GM23248 (cell line): ENCODE measurements around the gene CERS5. TPM values are rescaled to one million over a fixed set of nuclear protein-coding genes. Genes with fewer than 3 reads are reported as not detected.
A peak's percentile ranks its signal among the peaks of the same experiment; 100 is the strongest.
"Not testable (repeated sequence)": the region's sequence is repeated elsewhere in the genome, so short reads cannot be mapped to it uniquely, and the experiment has no call there.

Source experiments
- DNase-seq: peaks from one replicate; pipeline ENCODE4 v3.0.0-alpha.2; 2015
- H2AFZ ChIP-seq: fragments of 200-600 bp; sonication (generic); 2 replicates; pipeline ENCODE4 v1.6.1; 2016; ENCODE audit warnings: antibody characterized with exemption
- H3F3A ChIP-seq: fragments of 200-600 bp; sonication (generic); 2 replicates; pipeline ENCODE4 v1.6.1; 2016; ENCODE audit warnings: mild to moderate bottlenecking, antibody characterized with exemption, mixed run types; ENCODE audit not compliant: insufficient read depth
- H3K27ac ChIP-seq: fragments of 200-600 bp; sonication (generic); 2 replicates; pipeline ENCODE4 v1.5.1; 2016; ENCODE audit warnings: mild to moderate bottlenecking
- H3K27me3 ChIP-seq: fragments of 200-600 bp; sonication (generic); replicated peaks from 2 replicates; pipeline ENCODE4 v1.6.1; 2016; ENCODE audit warnings: mild to moderate bottlenecking; ENCODE audit not compliant: insufficient read depth
- H3K36me3 ChIP-seq: fragments of 200-600 bp; sonication (generic); 2 replicates; pipeline ENCODE4 v1.6.1; 2016; ENCODE audit warnings: low read depth, mild to moderate bottlenecking
- H3K4me1 ChIP-seq: fragments of 200-600 bp; sonication (generic); 2 replicates; pipeline ENCODE4 v1.6.1; 2016; ENCODE audit warnings: mild to moderate bottlenecking; ENCODE audit not compliant: insufficient read depth
- H3K4me2 ChIP-seq: fragments of 200-600 bp; sonication (generic); one replicate; pipeline ENCODE4 v1.6.1; 2016; ENCODE audit warnings: mild to moderate bottlenecking; ENCODE audit not compliant: unreplicated experiment
- H3K4me3 ChIP-seq: fragments of 200-600 bp; sonication (generic); 2 replicates; pipeline ENCODE4 v1.5.1; 2016; ENCODE audit warnings: mild to moderate bottlenecking
- H3K79me2 ChIP-seq: fragments of 200-600 bp; sonication (generic); 2 replicates; pipeline ENCODE4 v1.6.1; 2016; ENCODE audit warnings: mild to moderate bottlenecking; ENCODE audit not compliant: insufficient read depth
- H3K9ac ChIP-seq: fragments of 200-600 bp; sonication (generic); 2 replicates; pipeline ENCODE4 v1.6.1; 2016; ENCODE audit warnings: mild to moderate bottlenecking
- H3K9me2 ChIP-seq: fragments of 200-600 bp; sonication (generic); 2 replicates; pipeline ENCODE4 v1.6.1; 2016; ENCODE audit warnings: mixed run types, mild to moderate bottlenecking, moderate library complexity; ENCODE audit not compliant: insufficient read depth
- H3K9me3 ChIP-seq: fragments of 200-600 bp; sonication (generic); one replicate; pipeline ENCODE4 v1.6.1; 2017; ENCODE audit warnings: low read depth
- H4K20me1 ChIP-seq: fragments of 200-600 bp; sonication (generic); 2 replicates; pipeline ENCODE4 v1.6.0; 2016; ENCODE audit not compliant: insufficient read depth
- EZH2 ChIP-seq: fragments of 200-600 bp; sonication (generic); IDR thresholded peaks from 2 replicates; pipeline ENCODE4 v1.6.1; 2018; ENCODE audit warnings: antibody characterized with exemption, mild to moderate bottlenecking; ENCODE audit not compliant: insufficient read depth, poor library complexity, severe bottlenecking
- EZH2phosphoT487 ChIP-seq: fragments of 200-600 bp; sonication (generic); IDR thresholded peaks from 2 replicates; pipeline ENCODE4 v1.6.1; 2018; ENCODE audit warnings: antibody characterized with exemption, moderate library complexity, mild to moderate bottlenecking, low read depth; ENCODE audit not compliant: insufficient read depth
- WGBS, 2 experiments: methylation state at CpG; one replicate each; pipeline ENCODE4 v1.1.6; 2015 to 2017; ENCODE audit warnings: low lambda C conversion rate in 2 of 2, low coverage in 1 of 2; ENCODE audit errors: missing lambda C conversion rate in 2 of 2; 5-methylcytosine and 5-hydroxymethylcytosine counted together
- in situ Hi-C: fragments of 300-500 bp; cut with MboI; formaldehyde crosslinking; loops from 2 replicates; pipeline ENCODE4 v1.15.0; 2020
- polyA plus RNA-seq: library from polyadenylated mRNA; unstranded; fragments of >200 nt; fragmentation: Nextera tagmentation; extraction: Ambion mirVana; gene quantifications from 2 replicates; pipeline ENCODE4 v1.2.1, GENCODE V29; 2016
- total RNA-seq: library from RNA; depleted of rRNA; stranded (reverse); fragments of >200 nt; shearing (Covaris generic); gene quantifications from 2 replicates; pipeline ENCODE4 v1.2.3, GENCODE V29; 2014

Gene CERS5
- total and polyA plus RNA-seq, 2 experiments from 2014 or later, result 60.7 to 99.2 TPM

GRCh38 chr12:50156641-50157040, 10.5 kb downstream of the CERS5 start:
- Histone ChIP-seq H3K79me2 (peaks cover 100% of the 10 kb centered on the region), H3K9ac (no peak overlapping the region), H2AFZ (no peak overlapping the region), H3K4me2 (no peak overlapping the region), H3K27me3 (no peaks in the 10 kb centered on the region), H3K27ac (no peak overlapping the region), H3K4me3 (no peak overlapping the region), H4K20me1 (no peaks in the 10 kb centered on the region), H3K36me3 (no peaks in the 10 kb centered on the region), H3K9me2 (no peaks in the 10 kb centered on the region), H3F3A (peaks cover 29% of the 10 kb centered on the region), H3K4me1 (peaks cover 13% of the 10 kb centered on the region), H3K9me3 (no peaks in the 10 kb centered on the region)
- no peak for DNase-seq
- TF ChIP-seq EZH2phosphoT487 (no peak), EZH2 (no peak)
- in situ Hi-C loops, result no loop called here

- Histone ChIP-seq H3K4me1 (peaks cover 21% of the 10 kb centered on the region), H3K79me2 (peaks cover 100% of the 10 kb centered on the region), H3F3A (peaks cover 34% of the 10 kb centered on the region)
- H3K4me2 ChIP-seq, H3K27me3 ChIP-seq, H4K20me1 ChIP-seq, H2AFZ ChIP-seq, H3K9ac ChIP-seq, in situ Hi-C loops, H3K9me3 ChIP-seq, H3K9me2 ChIP-seq, H3K36me3 ChIP-seq, H3K4me3 ChIP-seq, H3K27ac ChIP-seq, DNase-seq: not testable (repeated sequence)
- 89 to 91% methylated on average over 5 of the region's 5 CpGs for whole genome bisulfite sequencing, 2 experiments
Observed at GRCh38 chr12:50154947-50155346, 12.2 kb downstream of the CERS5 start.

- peaks cover 98% of the 10 kb centered on the region for H3K79me2 ChIP-seq
- H3K9ac ChIP-seq, result no peak overlapping the region
- DNase-seq, result peak; percentile 52
- H4K20me1 ChIP-seq, result peaks cover 3% of the 10 kb centered on the region; the same call in 1 of the 2 replicates
- no peaks in the 10 kb centered on the region for H3K9me2 ChIP-seq
- in situ Hi-C loops, result no loop called here
- 91 to 95% methylated on average over 1 of the region's 1 CpG for WGBS, 2 experiments
- no peak for TF ChIP-seq EZH2
- no peak for TF ChIP-seq EZH2phosphoT487
- H3K27me3 ChIP-seq, result no peaks in the 10 kb centered on the region
- H3K9me3 ChIP-seq, result no peaks in the 10 kb centered on the region
- peaks cover 16% of the 10 kb centered on the region; the same call in 1 of the 2 replicates for H3F3A ChIP-seq
- no peak overlapping the region for H3K27ac ChIP-seq
- no peak overlapping the region for H3K4me3 ChIP-seq
- H3K4me1 ChIP-seq, result peaks cover 9% of the 10 kb centered on the region
- H3K4me2 ChIP-seq, result no peak overlapping the region
- H2AFZ ChIP-seq, result no peak overlapping the region
- H3K36me3 ChIP-seq, result no peaks in the 10 kb centered on the region
Observed at GRCh38 chr12:50151047-50151687, 16.0 kb downstream of the CERS5 start.

- Histone ChIP-seq H3K79me2 (peaks cover 98% of the 10 kb centered on the region), H2AFZ (no peak overlapping the region), H3K9ac (no peak overlapping the region), H3K27ac (no peak overlapping the region), H4K20me1 (peaks cover 3% of the 10 kb centered on the region; the same call in 1 of the 2 replicates), H3F3A (peaks cover 13% of the 10 kb centered on the region; the same call in 1 of the 2 replicates), H3K9me3 (no peaks in the 10 kb centered on the region), H3K4me1 (peaks cover 9% of the 10 kb centered on the region), H3K36me3 (no peaks in the 10 kb centered on the region), H3K27me3 (no peaks in the 10 kb centered on the region), H3K9me2 (no peaks in the 10 kb centered on the region), H3K4me2 (no peak overlapping the region), H3K4me3 (no peak overlapping the region)
- 74 to 80% methylated on average over 3 of the region's 3 CpGs for WGBS, 2 experiments
- TF ChIP-seq EZH2 (no peak), EZH2phosphoT487 (no peak)
- in situ Hi-C loops, result no loop called here
- DNase-seq, result no peak
Observed at GRCh38 chr12:50149311-50149710, 17.9 kb downstream of the CERS5 start.

- H3K27me3 ChIP-seq, H3K9me3 ChIP-seq, H3K9me2 ChIP-seq, H3K9ac ChIP-seq, H3K27ac ChIP-seq, H4K20me1 ChIP-seq, H3K4me2 ChIP-seq, H2AFZ ChIP-seq, H3K36me3 ChIP-seq, in situ Hi-C loops, H3K4me3 ChIP-seq, DNase-seq, H3K4me1 ChIP-seq: not testable (repeated sequence)
- Histone ChIP-seq H3K79me2 (peaks cover 98% of the 10 kb centered on the region), H3F3A (peaks cover 13% of the 10 kb centered on the region; the same call in 1 of the 2 replicates)
- WGBS, 2 experiments, result 100% methylated on average over 6 of the region's 6 CpGs
Observed at GRCh38 chr12:50148011-50148410, 19.2 kb downstream of the CERS5 start.
